ENCODE measurements around the gene IRAK1BP1.
"Not testable (repeated sequence)": the region's sequence is repeated elsewhere in the genome, so short reads cannot be mapped to it uniquely, and the experiment has no call there.

Gene IRAK1BP1

DNA sequence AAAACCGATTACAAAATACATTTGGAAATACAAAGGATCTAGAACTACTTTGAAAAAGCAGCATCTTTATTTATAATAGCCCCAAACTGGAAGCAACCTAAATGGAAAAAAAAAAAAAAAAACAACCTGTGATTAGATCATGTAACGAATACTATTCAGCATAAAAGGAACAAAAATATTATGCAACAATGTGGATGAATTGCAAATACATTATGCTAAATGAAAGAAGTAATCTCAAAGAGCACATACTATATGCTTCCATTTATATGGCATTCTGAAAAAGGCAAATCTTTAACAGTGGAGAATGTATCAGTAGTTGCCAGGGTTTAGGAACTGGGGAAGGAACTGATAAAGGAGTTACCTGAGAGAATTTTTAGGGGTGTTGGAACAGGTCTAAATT, 28.9 kb downstream of the IRAK1BP1 start:
- no peak for DNase-seq

DNA sequence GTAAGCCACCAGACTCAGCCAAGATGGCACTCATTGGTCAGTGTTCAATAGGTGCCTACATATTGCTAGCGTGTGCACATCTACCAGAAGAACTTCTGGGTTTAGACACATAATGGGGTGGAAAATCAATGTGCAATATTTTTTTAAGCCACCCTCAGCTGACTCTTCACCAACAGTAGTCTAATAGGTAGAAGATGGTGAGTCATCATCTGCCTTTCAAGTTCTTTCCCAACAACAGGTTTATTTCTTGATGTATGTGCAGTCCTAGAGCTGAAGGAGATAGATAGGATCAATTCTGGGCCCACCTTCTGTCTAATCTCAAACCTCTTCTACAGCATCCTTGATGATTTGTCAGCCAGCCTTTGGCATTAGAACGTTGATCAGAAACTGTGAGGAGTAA, 41.3 kb downstream of the IRAK1BP1 start:
- DNase-seq, result no peak

DNA sequence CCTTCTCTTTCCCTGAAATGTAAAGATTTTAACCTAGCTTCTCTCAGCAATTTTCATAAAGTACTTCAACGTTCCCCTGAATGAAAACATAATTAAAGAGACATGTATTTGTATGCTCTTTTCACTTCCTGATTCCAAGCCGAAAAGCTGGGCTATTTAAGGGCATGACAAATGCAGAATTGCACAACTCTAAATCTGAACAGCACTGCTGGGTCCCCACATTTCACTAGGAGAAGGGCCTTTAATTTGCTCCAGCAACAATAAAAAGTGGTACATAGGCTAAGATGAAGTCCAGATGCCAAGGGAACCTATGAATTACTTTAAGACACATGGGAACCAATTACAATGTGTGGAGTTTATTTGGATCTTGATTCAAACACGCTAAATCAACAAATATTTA, 42.0 kb downstream of the IRAK1BP1 start:
- DNase-seq, result no peak

DNA sequence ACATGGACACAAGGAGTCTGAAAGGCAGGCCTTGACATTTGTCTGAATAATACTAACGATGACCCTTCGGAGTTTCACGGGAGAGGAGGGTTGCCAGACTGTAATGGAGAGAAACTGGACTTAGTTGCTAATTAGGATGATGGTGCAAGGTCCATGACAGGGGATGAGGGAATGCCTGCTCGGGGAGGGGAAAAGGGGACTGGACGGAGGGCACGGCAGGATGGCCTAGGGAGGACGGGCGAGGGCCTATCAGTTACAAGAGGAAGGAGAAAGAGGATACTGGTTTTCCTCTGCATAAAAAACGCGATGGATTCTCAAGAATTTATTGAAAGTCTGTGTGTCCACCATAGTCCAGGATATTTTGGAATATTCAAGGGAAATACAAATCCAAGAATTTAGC, 42.7 kb downstream of the IRAK1BP1 start:
- DNase-seq, result no peak

DNA sequence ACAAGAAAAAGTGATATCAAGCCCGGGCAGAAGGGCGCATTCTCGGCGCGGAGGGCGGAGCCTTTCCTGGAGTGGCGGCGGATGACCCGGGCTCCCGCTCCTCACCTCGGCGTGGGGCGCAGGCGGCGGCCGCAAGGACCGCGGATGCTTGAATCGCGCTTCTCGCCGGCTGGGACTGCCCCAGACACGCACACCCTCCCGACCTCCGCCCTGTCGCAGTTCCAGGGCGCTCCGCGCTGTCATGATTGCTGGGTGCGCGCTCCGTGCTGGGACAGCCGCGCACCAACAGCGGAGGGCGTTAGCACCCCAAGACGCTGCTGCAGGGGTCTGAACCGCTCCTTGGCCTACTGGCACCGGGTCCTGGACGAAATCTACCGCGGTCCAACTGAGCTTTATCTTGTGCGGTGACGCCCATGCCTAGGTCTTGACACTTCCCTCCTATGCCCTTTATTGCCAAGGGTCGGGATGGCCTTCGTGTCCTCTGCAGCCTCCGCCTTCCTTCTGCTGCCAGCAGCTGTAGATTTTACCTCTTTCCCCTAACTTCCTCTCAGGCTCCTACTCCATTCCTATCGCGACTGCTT, 43.3 kb downstream of the IRAK1BP1 start:
- no peak for DNase-seq

DNA sequence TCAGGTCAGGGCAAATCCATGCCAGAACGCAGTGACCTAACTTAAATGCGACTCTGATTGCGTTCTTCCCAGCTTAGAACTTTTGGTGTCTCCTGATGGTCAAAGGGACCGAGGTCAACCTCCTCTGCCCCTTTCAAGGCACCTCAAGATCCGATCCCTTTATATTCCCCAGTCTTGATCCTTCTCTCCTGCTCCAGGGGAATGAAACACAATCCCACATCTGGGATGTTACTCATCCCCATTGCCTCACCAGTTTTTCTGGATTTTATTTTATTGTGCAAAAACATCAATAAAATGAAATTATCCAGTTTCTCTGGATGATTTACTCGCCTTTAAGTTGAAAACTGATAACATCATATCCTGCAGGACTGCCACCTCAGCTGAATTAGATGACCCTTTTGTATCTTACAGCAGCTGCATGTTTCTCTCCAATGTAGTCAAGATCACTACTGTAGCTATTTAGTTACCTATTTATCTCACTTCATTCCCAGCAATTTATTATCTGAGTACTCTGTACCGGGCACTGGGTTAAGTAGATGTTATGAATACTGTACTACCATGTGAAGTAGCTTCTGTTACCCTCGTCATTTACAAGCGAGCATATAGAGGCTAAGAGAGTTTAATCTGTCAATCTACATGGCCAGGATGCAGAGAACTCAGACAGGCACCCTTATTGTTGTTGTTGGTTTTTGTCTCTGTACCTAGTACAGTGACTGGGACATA, 44.0 kb downstream of the IRAK1BP1 start:
- no peak for DNase-seq

DNA sequence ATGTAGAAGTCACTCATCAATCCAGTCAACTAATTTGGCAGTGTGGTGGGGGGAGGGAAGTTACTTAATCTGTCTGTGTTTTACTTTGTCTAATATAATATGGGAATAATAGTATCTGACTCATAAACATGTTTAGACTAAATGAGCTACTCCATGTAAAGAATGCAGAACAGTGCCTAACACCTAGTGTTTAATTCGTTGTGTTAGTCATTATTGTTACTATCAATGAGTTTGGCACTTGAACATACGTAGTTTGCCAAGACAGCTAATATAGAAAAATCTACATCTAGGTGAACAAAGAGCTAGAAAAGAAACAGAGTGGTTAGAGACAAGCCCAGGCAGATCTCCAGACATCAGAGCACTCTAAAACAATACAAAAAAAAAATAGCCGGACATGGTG, 49.1 kb downstream of the IRAK1BP1 start:
- DNase-seq, result no peak

DNA sequence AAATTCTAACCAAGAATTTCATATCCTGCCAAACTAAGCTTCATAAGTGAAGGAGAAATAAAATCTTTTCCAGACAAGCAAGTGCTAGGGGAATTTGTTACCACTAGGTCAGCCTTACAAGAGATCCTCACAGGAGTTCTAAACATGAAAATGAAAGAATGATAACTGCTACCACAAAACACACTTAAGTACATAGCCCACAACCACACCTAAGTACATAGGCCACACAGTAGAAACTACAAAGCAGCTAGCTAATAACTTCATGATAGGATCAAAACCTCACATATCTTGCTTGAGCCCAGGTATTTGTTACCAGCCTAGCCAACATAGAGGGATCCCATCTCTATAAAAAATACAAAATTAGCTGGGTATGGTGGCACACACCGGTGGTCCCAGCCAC, 50.4 kb downstream of the IRAK1BP1 start:
- DNase-seq, result no peak

DNA sequence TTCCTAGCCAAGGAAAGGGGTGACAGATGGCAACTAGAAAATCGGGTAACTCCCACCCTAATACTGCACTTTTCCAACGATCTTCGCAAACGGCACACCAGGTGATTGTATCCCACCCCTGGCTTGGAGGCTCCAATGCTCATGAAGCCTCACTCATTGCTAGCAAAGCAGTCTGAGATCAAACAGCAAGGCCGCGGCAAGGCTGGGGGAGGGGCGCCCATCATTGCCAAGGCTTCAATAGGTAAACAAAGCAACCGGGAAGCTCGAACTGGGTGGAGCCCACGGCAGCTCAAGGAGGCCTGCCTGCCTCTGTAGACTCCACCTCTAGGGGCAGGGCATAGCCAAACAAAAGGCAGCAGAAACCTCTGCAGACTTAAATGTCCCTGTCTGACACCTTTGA, 53.8 kb downstream of the IRAK1BP1 start:
- not testable (repeated sequence) for DNase-seq

DNA sequence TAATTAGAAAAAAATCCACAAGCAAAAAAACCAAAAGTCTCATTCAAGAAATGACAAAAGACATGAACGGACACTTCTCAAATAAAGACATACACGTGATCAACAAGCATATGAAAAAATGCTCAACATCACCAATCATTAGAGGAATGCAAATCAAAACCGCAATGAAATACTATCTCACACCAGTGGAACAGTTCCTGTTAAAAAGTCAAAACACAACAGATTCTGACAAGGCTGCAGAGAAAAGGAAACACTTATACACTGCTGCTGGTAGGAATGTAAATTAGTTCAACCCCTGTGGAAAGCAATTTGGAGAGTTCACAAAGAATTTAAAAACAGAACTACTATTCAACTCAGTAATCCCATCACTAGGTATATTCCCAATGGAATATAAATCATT, 58.0 kb downstream of the IRAK1BP1 start:
- no peak for DNase-seq

DNA sequence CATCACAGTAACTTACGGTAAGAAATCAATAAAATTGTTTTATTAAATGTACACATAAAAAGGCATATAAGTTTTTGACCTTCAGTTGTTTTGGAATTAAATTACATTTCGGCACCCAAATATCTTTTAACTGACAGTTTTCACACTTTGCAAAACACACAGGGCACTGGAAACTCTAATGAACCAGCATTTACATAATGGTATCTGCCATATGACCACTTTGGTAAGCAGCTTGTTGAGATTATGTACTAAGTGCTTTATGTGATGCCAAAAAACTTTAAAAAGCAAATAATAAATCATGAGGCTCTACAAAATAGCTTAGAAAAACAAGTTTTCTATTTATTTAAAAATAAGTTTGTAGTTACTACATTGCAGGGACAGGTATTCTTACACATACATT, 68.2 kb downstream of the IRAK1BP1 start:
- DNase-seq, result no peak

DNA sequence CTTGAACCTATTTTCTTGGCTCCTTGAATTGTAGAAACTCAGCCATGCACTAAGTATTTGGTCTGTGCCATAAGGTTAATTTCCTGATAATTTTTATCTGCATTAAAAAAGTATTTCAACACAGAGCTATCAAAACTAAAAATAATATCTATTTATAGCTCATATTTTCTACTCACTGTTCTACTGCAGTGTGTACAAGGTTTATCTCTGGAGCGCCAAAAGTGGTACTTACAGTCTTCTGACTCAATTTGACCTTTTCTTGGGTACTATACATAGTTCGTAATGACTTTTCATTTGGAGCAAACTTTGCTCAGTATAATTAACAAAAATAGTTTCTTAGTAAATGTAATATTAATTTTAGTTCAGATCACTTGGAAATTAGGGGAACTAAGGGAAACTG, 69.2 kb downstream of the IRAK1BP1 start:
- no peak for DNase-seq

DNA sequence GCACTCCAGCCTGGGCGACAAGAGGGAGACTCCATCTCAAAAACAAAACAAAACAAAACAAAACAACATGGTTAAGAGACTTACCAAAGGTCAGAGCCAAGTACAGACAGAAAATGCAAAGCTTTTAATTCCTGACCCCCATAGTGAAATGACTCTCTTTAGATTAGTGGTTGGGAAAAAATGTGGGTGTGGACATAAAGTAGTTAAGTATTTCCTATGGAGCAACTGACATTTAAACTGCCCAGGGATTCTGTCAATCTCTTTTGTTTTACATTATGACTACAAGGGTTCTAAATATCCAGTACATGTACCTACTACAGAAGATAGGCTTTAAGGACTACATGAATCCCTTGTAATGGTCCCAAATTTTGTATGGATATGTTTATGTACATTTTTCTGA, 75.1 kb downstream of the IRAK1BP1 start:
- DNase-seq, result no peak

DNA sequence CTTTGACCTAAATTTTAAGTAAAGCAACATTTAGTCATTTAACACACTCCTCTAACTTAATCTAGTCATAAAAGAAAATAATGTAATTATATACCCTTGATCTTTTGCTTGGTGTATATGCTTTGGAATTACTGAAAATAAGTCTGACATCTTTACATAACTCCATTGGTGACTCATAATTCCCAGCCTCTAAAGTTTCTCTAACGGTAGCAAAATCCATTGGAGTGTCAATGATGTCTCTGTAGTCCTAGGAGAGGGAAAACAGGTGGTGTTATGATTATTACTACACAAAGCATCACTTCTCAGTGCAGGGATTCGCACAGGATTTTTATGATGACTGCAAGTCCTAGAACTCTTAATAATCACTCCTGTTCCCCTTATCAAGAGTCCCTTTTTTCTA, 80.2 kb downstream of the IRAK1BP1 start:
- no peak for DNase-seq

DNA sequence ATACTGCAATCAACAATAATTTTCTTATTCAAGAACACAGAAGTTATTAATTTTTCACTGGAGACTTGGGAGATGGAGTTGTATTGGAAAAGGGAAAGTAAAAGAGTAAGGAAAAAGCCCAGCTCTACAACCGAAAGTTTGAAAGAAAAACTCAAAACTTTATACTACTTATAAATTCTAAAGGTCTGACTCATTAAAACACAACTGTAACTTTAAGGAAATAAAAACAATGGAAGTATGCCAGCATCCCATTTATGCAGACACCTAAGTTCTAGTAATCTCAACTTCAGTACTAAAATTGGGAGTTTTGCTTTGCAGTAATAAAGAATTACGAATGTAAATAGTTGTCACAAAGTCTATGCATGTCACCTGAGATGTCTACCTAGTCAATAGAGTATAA, 80.6 kb downstream of the IRAK1BP1 start:
- no peak for DNase-seq

DNA sequence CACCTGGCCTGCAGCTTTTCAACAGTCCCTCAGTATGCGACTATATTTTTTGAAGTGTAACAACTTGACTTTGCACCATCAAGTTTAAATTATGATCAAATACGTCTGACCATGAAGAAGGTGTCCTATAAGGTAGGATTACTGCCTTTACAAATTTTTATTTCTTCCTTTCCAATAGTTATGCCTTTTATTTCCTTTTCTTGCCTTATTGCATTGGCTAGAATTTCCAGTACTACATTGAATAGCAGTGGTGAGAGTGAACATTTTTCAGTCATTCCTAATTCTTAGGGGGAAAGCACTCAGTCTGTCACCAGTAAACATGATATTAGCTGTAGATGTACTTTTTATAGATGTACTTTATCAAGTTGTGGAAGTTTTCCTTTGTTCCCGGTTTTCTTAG, 81.4 kb downstream of the IRAK1BP1 start:
- DNase-seq, result no peak

DNA sequence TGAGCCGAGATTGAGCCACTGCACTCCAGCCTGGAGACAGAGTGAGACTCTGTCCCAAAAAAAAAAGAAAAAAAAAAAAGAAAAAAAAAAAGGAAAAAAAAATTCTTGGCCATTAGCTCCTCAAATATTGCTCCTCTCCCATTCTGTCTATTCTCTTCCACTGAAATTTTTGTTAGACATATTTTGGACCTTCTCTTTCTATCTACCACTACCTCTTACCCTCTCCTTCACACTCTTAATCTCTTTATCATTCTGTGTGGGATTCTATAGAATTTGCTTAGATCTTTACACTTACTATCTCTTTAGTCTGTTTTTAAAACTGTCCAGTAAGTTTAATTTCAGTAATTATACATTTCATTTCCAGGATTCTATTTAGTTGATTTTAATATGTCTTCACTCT, 85.0 kb downstream of the IRAK1BP1 start:
- no peak for DNase-seq
